ENCODE measurements around the gene ASCL2.

ASCL2 gene

DNA sequence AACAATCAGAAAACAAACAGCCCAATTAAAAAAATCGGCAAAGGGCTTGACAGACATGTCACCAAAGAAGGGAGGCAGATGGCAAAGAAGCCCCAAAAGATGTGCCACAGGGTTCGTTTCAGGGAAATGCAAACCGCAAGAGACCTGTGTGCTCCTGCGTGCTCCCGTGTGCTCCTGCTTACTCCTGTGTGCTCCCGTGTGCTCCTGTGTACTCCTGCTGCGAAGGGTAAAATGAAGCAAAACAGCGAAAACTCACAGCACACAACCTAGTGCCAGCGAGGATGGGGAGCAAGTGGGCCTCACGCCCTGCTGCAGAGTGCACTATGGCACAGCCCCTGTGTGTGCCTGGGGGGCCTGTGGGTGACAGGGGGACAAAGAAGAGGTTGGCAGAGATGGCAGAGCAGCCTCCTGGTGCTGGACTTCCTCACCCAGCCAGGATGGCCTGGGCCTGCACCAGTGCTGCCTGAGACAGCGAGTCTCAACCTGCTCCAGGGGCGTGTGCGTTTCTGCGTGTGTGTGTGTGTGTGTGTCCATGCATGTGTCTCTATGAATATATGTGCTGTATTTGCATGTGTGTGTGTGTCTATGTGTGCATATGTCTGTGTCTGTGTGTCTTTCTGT lies 14.0 kb downstream of the ASCL2 start:
- Mint-ChIP-seq H3K27ac (peak overlapping the region; percentile 53 to 92 (median 73)), H3K4me3 (no peak overlapping the region), H3K27me3 (ENCODE audit: low read depth) (peaks cover 14% of the 10 kb centered on the region), H3K9me3 (peaks cover 11% of the 10 kb centered on the region), H3K36me3 (ENCODE audit: low read depth) (no peaks in the 10 kb centered on the region), H3K4me1 (no peaks in the 10 kb centered on the region)
- TF ChIP-seq CTCF (IDR thresholded peaks at IDR 0.05; ENCODE audit: unreplicated experiment in 3 of 3): no peak

DNA sequence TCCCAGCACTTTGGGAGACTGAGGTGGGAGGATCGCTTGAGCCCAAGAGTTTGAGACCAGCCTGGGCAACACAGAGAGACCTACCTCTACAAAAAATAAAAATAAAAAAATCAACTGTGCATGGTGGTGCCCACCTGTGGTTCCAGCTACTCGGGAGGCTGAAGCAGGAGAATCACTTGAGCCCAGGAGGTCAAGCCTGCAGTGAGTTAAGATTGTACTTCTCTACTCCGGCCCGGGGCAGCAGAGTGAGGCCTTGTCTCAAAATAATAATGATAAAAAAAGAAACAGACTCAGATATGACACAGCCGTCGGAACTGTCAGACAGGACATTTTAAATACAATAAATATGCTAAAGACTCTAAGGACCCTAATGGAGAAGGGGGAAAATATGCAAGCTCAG lies 18.4 kb downstream of the ASCL2 start:
- Mint-ChIP-seq H3K27ac (no peak overlapping the region), H3K36me3 (ENCODE audit: low read depth) (no peaks in the 10 kb centered on the region), H3K9me3 (peaks cover 11% of the 10 kb centered on the region), H3K4me3 (no peak overlapping the region), H3K4me1 (no peaks in the 10 kb centered on the region), H3K27me3 (ENCODE audit: low read depth) (peaks cover 16% of the 10 kb centered on the region)
- TF ChIP-seq CTCF (IDR thresholded peaks at IDR 0.05; ENCODE audit: unreplicated experiment in 3 of 3): no peak

DNA sequence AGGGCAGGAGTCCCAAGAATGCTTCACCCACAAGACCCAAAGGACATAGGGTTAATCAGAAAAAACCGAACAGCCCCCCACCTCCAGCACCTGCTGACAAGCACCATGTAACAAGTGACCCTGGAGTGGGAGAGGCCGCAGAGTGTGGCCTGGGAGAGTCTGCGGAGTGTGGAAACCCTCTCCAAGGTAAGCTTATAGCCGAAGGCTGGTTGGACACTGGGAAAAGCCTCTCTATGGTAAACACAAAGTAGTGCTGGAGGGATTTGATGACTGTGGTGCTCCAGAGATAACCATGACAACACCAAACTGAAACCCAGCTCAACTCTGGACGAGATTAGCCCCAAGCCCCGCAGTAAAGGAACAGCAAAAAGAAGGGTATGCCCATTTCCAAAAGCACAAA lies 19.2 kb downstream of the ASCL2 start:
- no peak overlapping the region for H3K27ac Mint-ChIP-seq
- no peaks in the 10 kb centered on the region for H3K4me1 Mint-ChIP-seq
- H3K4me3 Mint-ChIP-seq: no peak overlapping the region
- H3K36me3 Mint-ChIP-seq (ENCODE audit: low read depth): no peaks in the 10 kb centered on the region
- no peak for TF ChIP-seq CTCF (IDR thresholded peaks at IDR 0.05; ENCODE audit: unreplicated experiment in 3 of 3)
- H3K9me3 Mint-ChIP-seq: peaks cover 11% of the 10 kb centered on the region
- peaks cover 16% of the 10 kb centered on the region for H3K27me3 Mint-ChIP-seq (ENCODE audit: low read depth)

DNA sequence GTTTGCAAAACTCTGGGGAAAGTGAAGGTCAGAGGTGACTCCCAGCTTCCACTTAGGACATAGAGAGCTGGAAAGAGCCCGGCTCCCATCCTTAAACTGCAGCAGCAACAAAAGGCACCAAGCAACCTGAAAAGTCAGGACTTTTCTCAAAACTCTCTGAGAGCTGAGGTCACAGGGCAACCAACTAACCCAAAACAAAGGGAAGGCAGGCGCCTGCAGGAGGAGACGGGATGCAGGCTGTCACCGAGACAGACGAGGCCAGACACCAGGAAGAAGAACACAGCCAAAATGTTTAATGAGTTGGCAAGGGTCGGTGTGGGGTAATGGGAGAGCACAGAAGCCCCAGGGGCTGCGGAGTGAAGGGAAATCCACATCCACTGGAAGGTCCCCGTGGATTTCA lies 19.9 kb downstream of the ASCL2 start:
- Mint-ChIP-seq H3K4me1 (no peaks in the 10 kb centered on the region), H3K36me3 (ENCODE audit: low read depth) (no peaks in the 10 kb centered on the region), H3K27me3 (ENCODE audit: low read depth) (peaks cover 16% of the 10 kb centered on the region), H3K9me3 (peaks cover 11% of the 10 kb centered on the region), H3K27ac (no peak overlapping the region), H3K4me3 (no peak overlapping the region)
- TF ChIP-seq CTCF (IDR thresholded peaks at IDR 0.05; ENCODE audit: unreplicated experiment in 3 of 3): no peak

DNA sequence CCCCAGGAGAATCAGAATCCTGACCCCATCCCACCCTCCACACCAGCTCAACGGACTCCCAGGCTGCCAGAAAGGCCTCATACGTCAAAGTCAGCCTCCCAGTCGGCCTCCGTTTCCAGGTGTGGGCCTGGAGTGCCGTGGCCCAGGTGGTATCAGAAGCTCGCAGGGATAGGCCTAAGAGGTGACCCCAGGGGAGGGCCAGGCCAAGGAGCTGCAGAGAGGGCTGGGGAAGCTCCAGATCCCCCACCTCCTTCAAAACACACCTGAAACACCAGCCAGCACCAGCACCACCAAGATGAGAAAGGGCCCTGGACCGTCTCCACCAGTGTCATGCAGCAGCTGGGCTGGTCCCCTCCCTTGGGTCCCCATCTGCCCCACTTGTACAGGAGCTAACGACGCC lies 20.3 kb downstream of the ASCL2 start:
- H3K9me3 Mint-ChIP-seq: peaks cover 8% of the 10 kb centered on the region
- H3K27ac Mint-ChIP-seq: no peak overlapping the region
- H3K36me3 Mint-ChIP-seq (ENCODE audit: low read depth): no peaks in the 10 kb centered on the region
- no peak for TF ChIP-seq CTCF (IDR thresholded peaks at IDR 0.05; ENCODE audit: unreplicated experiment in 3 of 3)
- H3K27me3 Mint-ChIP-seq (ENCODE audit: low read depth): peaks cover 17% of the 10 kb centered on the region
- no peak overlapping the region for H3K4me3 Mint-ChIP-seq
- no peaks in the 10 kb centered on the region for H3K4me1 Mint-ChIP-seq

- no peaks in the 10 kb centered on the region for H3K4me1 Mint-ChIP-seq
- peaks cover 21% of the 10 kb centered on the region for H3K27me3 Mint-ChIP-seq (ENCODE audit: low read depth)
- no peaks in the 10 kb centered on the region for H3K36me3 Mint-ChIP-seq (ENCODE audit: low read depth)
- H3K9me3 Mint-ChIP-seq: peaks cover 7% of the 10 kb centered on the region
- no peak overlapping the region for H3K27ac Mint-ChIP-seq
- no peak for TF ChIP-seq CTCF (IDR thresholded peaks at IDR 0.05; ENCODE audit: unreplicated experiment in 3 of 3)
- no peak overlapping the region for H3K4me3 Mint-ChIP-seq
These were observed 21.0 kb downstream of the ASCL2 start for GRCh38 chr11:2249189-2249916.
